ENCODE data around the gene SNN. TPM values are rescaled to one million over a fixed set of nuclear protein-coding genes. Genes with fewer than 3 reads are reported as not detected.

SNN gene
- total and polyA plus RNA-seq, 2 of the 8 experiments (the other 6 are each of a cell fraction or from before 2014, with no cell fraction given), result 37.4 to 66.9 TPM

GRCh38 chr16:11708421-11708820, 40.2 kb downstream of the SNN start (continued):
- no peak for TF ChIP-seq CHD2 (IDR thresholded peaks at IDR 0.05; ENCODE audit: low read length)
- no peak for TF ChIP-seq HDAC2 (IDR thresholded peaks at IDR 0.05; ENCODE audit: borderline replicate concordance in 1 of 2, low read depth in 2 of 2, low read length in 2 of 2)
- TF ChIP-seq KDM5A (IDR thresholded peaks at IDR 0.05; ENCODE audit: low read length), result no peak
- TF ChIP-seq POU5F1 (IDR thresholded peaks at IDR 0.05; ENCODE audit: low read depth, low read length), result no peak
- no peak for TF ChIP-seq BRCA1 (IDR thresholded peaks at IDR 0.05; ENCODE audit: low read depth, low read length)
- no peak for TF ChIP-seq CREB1 (IDR thresholded peaks at IDR 0.05)
- no peak for TF ChIP-seq PHF8 (conservative IDR thresholded peaks at IDR 0.05; ENCODE audit: low read depth, low read length)
- TF ChIP-seq NANOG (IDR thresholded peaks at IDR 0.05; ENCODE audit: insufficient read depth, low read depth, low read length, poor library complexity, severe bottlenecking), result no peak
